Measurements from ENCODE around the gene CTNNA3. TPM values are rescaled to one million over a fixed set of nuclear protein-coding genes. Genes with fewer than 3 reads are reported as not detected.

The CTNNA3 gene
- total RNA-seq, 4 donors from 2014 or later, result 0.68 to 75.2 (median 1.4) TPM

- H3K9me3 ChIP-seq, result no peaks in the 10 kb centered on the region
- no peak for DNase-seq
- H3K4me3 ChIP-seq, result no peak overlapping the region
- WGBS, 2 donors (ENCODE audit: low coverage in 1 of 2), result 31 to 32% methylated on average over 1 to 3 of the region's 3 CpGs
- intact Hi-C loops (cut with DNase I; ENCODE audit: low total_unique reads) (no loop called here), in situ Hi-C loops (cut with MboI; ENCODE audit: low pct_ligation_motif_present in 1 of 4, low pct_unique_long_range_greater_than_20kb in 1 of 4, low sequenced_read_pairs in 3 of 4) (no loop called here)
- no peak for TF ChIP-seq EP300 (IDR thresholded peaks at IDR 0.05; ENCODE audit: low read depth)
- no peak for TF ChIP-seq POLR2A (IDR thresholded peaks at IDR 0.05)
- no peak for TF ChIP-seq POLR2AphosphoS5 (IDR thresholded peaks at IDR 0.05)
- no peak for TF ChIP-seq CTCF (IDR thresholded peaks at IDR 0.05)
- no peaks in the 10 kb centered on the region for H3K36me3 ChIP-seq
- H3K27ac ChIP-seq, result no peak overlapping the region
- no peaks in the 10 kb centered on the region for H3K27me3 ChIP-seq
- H3K4me1 ChIP-seq, result no peaks in the 10 kb centered on the region
Observed at GRCh38 chr10:66804962-66805361, 891.0 kb downstream of the CTNNA3 start.

GRCh38 chr10:66803174-66803573 lies 892.8 kb downstream of the CTNNA3 start:
- 67 to 71% methylated on average over 3 of the region's 3 CpGs for WGBS, 2 donors (ENCODE audit: low coverage in 1 of 2)
- in situ Hi-C loops (cut with MboI; ENCODE audit: low pct_ligation_motif_present in 1 of 4, low pct_unique_long_range_greater_than_20kb in 1 of 4, low sequenced_read_pairs in 3 of 4), result no loop called here
- no peak for DNase-seq
- no peaks in the 10 kb centered on the region for H3K36me3 ChIP-seq
- H3K27me3 ChIP-seq, result no peaks in the 10 kb centered on the region
- intact Hi-C loops (cut with DNase I; ENCODE audit: low total_unique reads), result no loop called here
- no peak overlapping the region for H3K27ac ChIP-seq
- TF ChIP-seq POLR2A (IDR thresholded peaks at IDR 0.05) (no peak), CTCF (IDR thresholded peaks at IDR 0.05) (no peak), EP300 (IDR thresholded peaks at IDR 0.05; ENCODE audit: low read depth) (no peak), POLR2AphosphoS5 (IDR thresholded peaks at IDR 0.05) (no peak)
- H3K4me3 ChIP-seq, result no peak overlapping the region
- H3K4me1 ChIP-seq, result no peaks in the 10 kb centered on the region
- H3K9me3 ChIP-seq, result no peaks in the 10 kb centered on the region

GRCh38 chr10:66799474-66799873 lies 896.5 kb downstream of the CTNNA3 start:
- in situ Hi-C loops (cut with MboI; ENCODE audit: low pct_ligation_motif_present in 1 of 4, low pct_unique_long_range_greater_than_20kb in 1 of 4, low sequenced_read_pairs in 3 of 4) (no loop called here), intact Hi-C loops (cut with DNase I; ENCODE audit: low total_unique reads) (no loop called here)
- Histone ChIP-seq H3K36me3 (no peaks in the 10 kb centered on the region), H3K4me3 (peak overlapping the region in 1 of 4 donors; percentile 9), H3K27ac (no peak overlapping the region), H3K4me1 (no peaks in the 10 kb centered on the region), H3K9me3 (no peaks in the 10 kb centered on the region), H3K27me3 (no peaks in the 10 kb centered on the region)
- DNase-seq, result no peak
- WGBS, 2 donors (ENCODE audit: low coverage in 1 of 2), result 65 to 69% methylated on average over 2 of the region's 2 CpGs
- TF ChIP-seq EP300 (IDR thresholded peaks at IDR 0.05; ENCODE audit: low read depth) (no peak), POLR2AphosphoS5 (IDR thresholded peaks at IDR 0.05) (no peak), CTCF (IDR thresholded peaks at IDR 0.05) (no peak), POLR2A (IDR thresholded peaks at IDR 0.05) (no peak)

GRCh38 chr10:66795866-66796265 lies 900.1 kb downstream of the CTNNA3 start:
- Histone ChIP-seq H3K36me3 (no peaks in the 10 kb centered on the region), H3K27ac (no peak overlapping the region), H3K4me3 (no peak overlapping the region), H3K9me3 (no peaks in the 10 kb centered on the region), H3K4me1 (no peaks in the 10 kb centered on the region), H3K27me3 (no peaks in the 10 kb centered on the region)
- in situ Hi-C loops (cut with MboI; ENCODE audit: low pct_ligation_motif_present in 1 of 4, low pct_unique_long_range_greater_than_20kb in 1 of 4, low sequenced_read_pairs in 3 of 4) (no loop called here), intact Hi-C loops (cut with DNase I; ENCODE audit: low total_unique reads) (no loop called here)
- no peak for DNase-seq
- TF ChIP-seq EP300 (IDR thresholded peaks at IDR 0.05; ENCODE audit: low read depth) (no peak), POLR2A (IDR thresholded peaks at IDR 0.05) (no peak), CTCF (IDR thresholded peaks at IDR 0.05) (no peak), POLR2AphosphoS5 (IDR thresholded peaks at IDR 0.05) (no peak)
- 80 to 90% methylated on average over 1 to 2 of the region's 2 CpGs for WGBS, 2 donors (ENCODE audit: low coverage in 1 of 2)
